HG03159 (cell line): ENCODE measurements around the gene SWAP70.

ENCODE experiments used
- ATAC-seq: cut with Tn5 transposase; IDR thresholded peaks from one replicate; pipeline ENCODE4 v1.9.1; 2021; ENCODE audit warnings: mild to moderate bottlenecking, moderate library complexity; ENCODE audit not compliant: unreplicated experiment

SWAP70 gene

GRCh38 chr11:9773524-9773923 lies 109.6 kb downstream of the SWAP70 start:
- ATAC-seq: no peak

GRCh38 chr11:9774109-9774508 lies 110.2 kb downstream of the SWAP70 start:
- ATAC-seq: no peak

- no peak for ATAC-seq
Measured at GRCh38 chr11:9774591-9775397, 110.9 kb downstream of the SWAP70 start.

GRCh38 chr11:9775398-9775779 lies 111.5 kb downstream of the SWAP70 start:
- no peak for ATAC-seq

- ATAC-seq: no peak
Measured at GRCh38 chr11:9776203-9776602, 112.3 kb downstream of the SWAP70 start.

- no peak for ATAC-seq
Measured at GRCh38 chr11:9777066-9777465, 113.2 kb downstream of the SWAP70 start.

GRCh38 chr11:9777525-9777924 lies 113.6 kb downstream of the SWAP70 start:
- no peak for ATAC-seq

GRCh38 chr11:9780929-9781328 lies 117.1 kb downstream of the SWAP70 start:
- no peak for ATAC-seq

GRCh38 chr11:9783986-9784385 lies 120.1 kb downstream of the SWAP70 start:
- ATAC-seq: no peak

GRCh38 chr11:9784602-9785315 lies 120.9 kb downstream of the SWAP70 start:
- ATAC-seq: no peak

- ATAC-seq: no peak
Measured at GRCh38 chr11:9787260-9787659, 123.4 kb downstream of the SWAP70 start.

- no peak for ATAC-seq
Measured at GRCh38 chr11:9787981-9788521, 124.2 kb downstream of the SWAP70 start.

- ATAC-seq: no peak
Measured at GRCh38 chr11:9789910-9790309, 126.0 kb downstream of the SWAP70 start.

GRCh38 chr11:9790703-9791102 lies 126.8 kb downstream of the SWAP70 start:
- ATAC-seq: no peak

GRCh38 chr11:9796266-9796665 lies 132.4 kb downstream of the SWAP70 start:
- no peak for ATAC-seq

- no peak for ATAC-seq
Measured at GRCh38 chr11:9796854-9797253, 133.0 kb downstream of the SWAP70 start.

- ATAC-seq: no peak
Measured at GRCh38 chr11:9797300-9797699, 133.4 kb downstream of the SWAP70 start.

GRCh38 chr11:9799886-9800285 lies 136.0 kb downstream of the SWAP70 start:
- no peak for ATAC-seq

GRCh38 chr11:9802291-9802861 lies 138.5 kb downstream of the SWAP70 start:
- no peak for ATAC-seq
